ENCODE measurements around the gene COL18A1.

DNA sequence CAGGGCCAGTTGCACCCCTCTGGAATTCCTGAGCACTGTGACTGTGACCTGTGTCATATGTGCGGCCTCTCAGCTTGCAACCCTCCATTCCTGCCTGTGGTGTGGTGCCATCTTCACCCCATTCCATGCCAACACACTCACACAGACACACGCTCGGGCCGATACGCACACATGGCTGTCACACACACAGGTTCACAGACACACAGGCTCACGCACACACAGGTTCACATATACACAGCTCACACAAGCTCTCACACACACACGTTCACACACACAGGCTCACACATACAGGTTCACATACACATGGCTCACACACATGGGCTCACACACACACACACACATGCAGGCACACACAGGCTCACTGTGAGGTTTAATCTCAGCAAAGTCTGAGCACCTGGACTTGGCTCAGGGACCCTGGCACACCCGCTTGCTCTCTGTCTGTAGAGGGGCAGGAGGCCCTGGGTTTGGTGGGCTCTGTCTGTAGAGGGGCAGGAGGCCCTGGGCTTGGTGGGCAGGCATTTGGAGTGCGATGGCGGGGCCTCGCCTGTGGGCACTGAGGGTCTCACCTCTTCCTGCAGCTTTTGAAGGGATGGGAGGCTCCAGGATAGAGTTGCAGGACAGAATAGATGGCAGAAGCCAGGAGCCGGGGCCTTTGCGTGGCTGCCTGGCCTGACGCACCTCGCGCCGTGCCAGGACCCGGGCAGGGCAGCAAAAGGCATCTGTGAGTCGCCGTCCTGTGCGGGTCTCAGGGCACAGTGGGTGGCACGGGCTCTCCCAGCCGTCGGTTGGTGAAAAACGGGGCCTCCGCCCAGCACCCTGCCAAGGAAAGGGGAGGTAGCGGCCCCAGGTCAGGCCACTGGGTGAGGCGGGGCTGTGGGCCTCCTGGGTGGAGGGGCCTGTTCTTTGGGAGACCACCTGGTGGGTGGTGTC is 17.1 kb downstream of the COL18A1 start:
- TF ChIP-seq, protein P1, sequence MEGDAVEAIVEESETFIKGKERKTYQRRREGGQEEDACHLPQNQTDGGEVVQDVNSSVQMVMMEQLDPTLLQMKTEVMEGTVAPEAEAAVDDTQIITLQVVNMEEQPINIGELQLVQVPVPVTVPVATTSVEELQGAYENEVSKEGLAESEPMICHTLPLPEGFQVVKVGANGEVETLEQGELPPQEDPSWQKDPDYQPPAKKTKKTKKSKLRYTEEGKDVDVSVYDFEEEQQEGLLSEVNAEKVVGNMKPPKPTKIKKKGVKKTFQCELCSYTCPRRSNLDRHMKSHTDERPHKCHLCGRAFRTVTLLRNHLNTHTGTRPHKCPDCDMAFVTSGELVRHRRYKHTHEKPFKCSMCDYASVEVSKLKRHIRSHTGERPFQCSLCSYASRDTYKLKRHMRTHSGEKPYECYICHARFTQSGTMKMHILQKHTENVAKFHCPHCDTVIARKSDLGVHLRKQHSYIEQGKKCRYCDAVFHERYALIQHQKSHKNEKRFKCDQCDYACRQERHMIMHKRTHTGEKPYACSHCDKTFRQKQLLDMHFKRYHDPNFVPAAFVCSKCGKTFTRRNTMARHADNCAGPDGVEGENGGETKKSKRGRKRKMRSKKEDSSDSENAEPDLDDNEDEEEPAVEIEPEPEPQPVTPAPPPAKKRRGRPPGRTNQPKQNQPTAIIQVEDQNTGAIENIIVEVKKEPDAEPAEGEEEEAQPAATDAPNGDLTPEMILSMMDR (IDR thresholded peaks at IDR 0.05) = no peak
- no peak for TF ChIP-seq POLR2A (IDR thresholded peaks at IDR 0.05)
- no peak for TF ChIP-seq EP300 (IDR thresholded peaks at IDR 0.05)
